ENCODE data around the gene PGM1.

PGM1 gene

GRCh38 chr1:63599799-63600198 is 6.6 kb downstream of the PGM1 start:
- H3K36me3 Mint-ChIP-seq (ENCODE audit: low read depth) = peaks cover 65% of the 10 kb centered on the region
- peaks cover 24% of the 10 kb centered on the region for H3K4me1 Mint-ChIP-seq
- peaks cover 4% of the 10 kb centered on the region for H3K9me3 Mint-ChIP-seq
- TF ChIP-seq, protein P1, sequence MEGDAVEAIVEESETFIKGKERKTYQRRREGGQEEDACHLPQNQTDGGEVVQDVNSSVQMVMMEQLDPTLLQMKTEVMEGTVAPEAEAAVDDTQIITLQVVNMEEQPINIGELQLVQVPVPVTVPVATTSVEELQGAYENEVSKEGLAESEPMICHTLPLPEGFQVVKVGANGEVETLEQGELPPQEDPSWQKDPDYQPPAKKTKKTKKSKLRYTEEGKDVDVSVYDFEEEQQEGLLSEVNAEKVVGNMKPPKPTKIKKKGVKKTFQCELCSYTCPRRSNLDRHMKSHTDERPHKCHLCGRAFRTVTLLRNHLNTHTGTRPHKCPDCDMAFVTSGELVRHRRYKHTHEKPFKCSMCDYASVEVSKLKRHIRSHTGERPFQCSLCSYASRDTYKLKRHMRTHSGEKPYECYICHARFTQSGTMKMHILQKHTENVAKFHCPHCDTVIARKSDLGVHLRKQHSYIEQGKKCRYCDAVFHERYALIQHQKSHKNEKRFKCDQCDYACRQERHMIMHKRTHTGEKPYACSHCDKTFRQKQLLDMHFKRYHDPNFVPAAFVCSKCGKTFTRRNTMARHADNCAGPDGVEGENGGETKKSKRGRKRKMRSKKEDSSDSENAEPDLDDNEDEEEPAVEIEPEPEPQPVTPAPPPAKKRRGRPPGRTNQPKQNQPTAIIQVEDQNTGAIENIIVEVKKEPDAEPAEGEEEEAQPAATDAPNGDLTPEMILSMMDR (IDR thresholded peaks at IDR 0.05) = no peak
- H3K4me3 Mint-ChIP-seq = no peak overlapping the region
- no peak overlapping the region for H3K27ac Mint-ChIP-seq
- DNase-seq = no peak
- no peaks in the 10 kb centered on the region for H3K27me3 Mint-ChIP-seq (ENCODE audit: low read depth, poor library complexity)

DNA sequence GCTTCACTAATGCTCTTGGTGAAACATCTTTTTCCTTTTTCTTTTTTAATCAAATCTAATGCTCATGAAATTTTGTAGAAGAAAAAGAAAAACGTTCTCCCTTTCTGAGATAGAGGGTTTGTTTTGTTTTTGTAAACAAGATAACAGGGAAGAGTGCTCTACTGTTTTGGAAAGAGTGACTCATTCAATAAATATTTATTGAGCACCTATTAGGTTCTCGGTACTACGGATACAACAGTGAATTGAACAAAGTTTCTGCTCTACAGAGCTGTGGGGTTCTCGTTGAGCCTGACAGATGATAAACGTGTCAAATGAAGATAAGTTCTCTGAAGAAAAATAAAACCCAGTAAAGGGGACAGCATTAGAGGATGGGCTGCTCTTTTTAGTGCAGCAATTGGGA is 7.0 kb downstream of the PGM1 start:
- Mint-ChIP-seq H3K4me3 (no peak overlapping the region), H3K9me3 (peaks cover 4% of the 10 kb centered on the region), H3K27ac (peak overlapping the region; percentile 57), H3K4me1 (peaks cover 24% of the 10 kb centered on the region), H3K27me3 (ENCODE audit: low read depth, poor library complexity) (no peaks in the 10 kb centered on the region), H3K36me3 (ENCODE audit: low read depth) (peaks cover 65% of the 10 kb centered on the region)
- TF ChIP-seq, protein P1 (IDR thresholded peaks at IDR 0.05) = no peak
- DNase-seq = no peak

- Mint-ChIP-seq H3K36me3 (ENCODE audit: low read depth) (peaks cover 57% of the 10 kb centered on the region), H3K4me1 (peaks cover 19% of the 10 kb centered on the region), H3K27me3 (ENCODE audit: low read depth, poor library complexity) (no peaks in the 10 kb centered on the region), H3K9me3 (peaks cover 4% of the 10 kb centered on the region), H3K4me3 (no peak overlapping the region), H3K27ac (peak overlapping the region; percentile 74)
- TF ChIP-seq, protein P1 (IDR thresholded peaks at IDR 0.05) = no peak
- DNase-seq = no peak
Observed at GRCh38 chr1:63601061-63601460, 7.8 kb downstream of the PGM1 start.

DNA sequence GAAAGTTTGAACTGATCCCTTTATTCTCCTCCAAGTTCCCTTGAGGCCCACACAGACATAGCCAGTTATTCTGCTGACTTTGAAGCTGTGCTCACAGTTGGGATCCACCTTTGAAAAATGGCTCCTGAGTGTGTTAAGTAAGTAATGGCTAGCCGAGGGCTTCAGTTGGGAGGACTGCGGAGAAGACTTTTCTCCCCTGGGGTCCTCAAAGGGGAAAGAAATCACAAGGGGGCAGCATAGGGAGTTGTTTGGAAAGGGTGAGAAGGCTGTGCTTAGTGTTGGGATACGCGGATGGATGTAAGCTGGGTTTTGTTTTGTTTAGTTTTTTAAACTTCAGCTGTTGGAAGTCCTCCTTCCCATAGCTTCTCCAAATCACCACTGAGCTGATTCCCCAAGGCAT is 8.3 kb downstream of the PGM1 start:
- Mint-ChIP-seq H3K27me3 (ENCODE audit: low read depth, poor library complexity) (no peaks in the 10 kb centered on the region), H3K9me3 (peaks cover 4% of the 10 kb centered on the region), H3K27ac (peak overlapping the region; percentile 74), H3K4me3 (no peak overlapping the region), H3K36me3 (ENCODE audit: low read depth) (peaks cover 53% of the 10 kb centered on the region), H3K4me1 (peaks cover 19% of the 10 kb centered on the region)
- TF ChIP-seq, protein P1 (IDR thresholded peaks at IDR 0.05) = no peak
- DNase-seq = no peak

DNA sequence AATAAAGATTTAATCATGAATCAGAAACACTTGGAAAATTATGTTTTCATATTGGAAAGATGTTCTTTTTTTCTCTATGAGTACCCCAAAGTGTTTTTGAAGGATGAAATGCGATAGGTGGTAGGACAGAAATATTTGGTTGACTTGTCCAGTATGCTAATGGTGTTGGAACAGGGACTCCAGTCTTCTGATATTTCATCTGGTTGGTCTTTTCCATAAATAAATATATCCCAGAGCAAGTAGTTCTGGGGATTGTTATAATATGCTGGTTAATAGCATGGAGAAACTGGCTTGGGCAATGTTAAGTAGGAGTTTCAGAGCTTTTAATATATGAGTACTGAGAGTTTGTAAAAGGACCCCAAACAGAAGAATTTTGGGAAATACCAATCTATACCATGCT is 8.7 kb downstream of the PGM1 start:
- peaks cover 48% of the 10 kb centered on the region for H3K36me3 Mint-ChIP-seq (ENCODE audit: low read depth)
- no peak for DNase-seq
- H3K27ac Mint-ChIP-seq = no peak overlapping the region
- TF ChIP-seq, protein P1 (IDR thresholded peaks at IDR 0.05) = no peak
- peaks cover 4% of the 10 kb centered on the region for H3K9me3 Mint-ChIP-seq
- H3K27me3 Mint-ChIP-seq (ENCODE audit: low read depth, poor library complexity) = no peaks in the 10 kb centered on the region
- H3K4me1 Mint-ChIP-seq = peaks cover 19% of the 10 kb centered on the region
- H3K4me3 Mint-ChIP-seq = no peak overlapping the region

GRCh38 chr1:63602629-63603028 is 9.4 kb downstream of the PGM1 start:
- H3K27me3 Mint-ChIP-seq (ENCODE audit: low read depth, poor library complexity) = no peaks in the 10 kb centered on the region
- no peak overlapping the region for H3K4me3 Mint-ChIP-seq
- H3K36me3 Mint-ChIP-seq (ENCODE audit: low read depth) = peaks cover 45% of the 10 kb centered on the region
- peaks cover 4% of the 10 kb centered on the region for H3K9me3 Mint-ChIP-seq
- no peak for DNase-seq
- peaks cover 19% of the 10 kb centered on the region for H3K4me1 Mint-ChIP-seq
- TF ChIP-seq, protein P1 (IDR thresholded peaks at IDR 0.05) = no peak
- no peak overlapping the region for H3K27ac Mint-ChIP-seq
